CMK (cell line): ENCODE data around the gene NYAP2.

Experiments used
- DNase-seq: peaks from one replicate; pipeline ENCODE4 v3.0.0-alpha.2; 2010; ENCODE audit warnings: low read depth

Gene NYAP2

GRCh38 chr2:225429717-225430116, 30.2 kb downstream of the NYAP2 start:
- no peak for DNase-seq

- no peak for DNase-seq
Measured at GRCh38 chr2:225431105-225431863, 31.8 kb downstream of the NYAP2 start.

- DNase-seq, result no peak
Measured at GRCh38 chr2:225434014-225434413, 34.5 kb downstream of the NYAP2 start.

GRCh38 chr2:225437319-225437718, 37.8 kb downstream of the NYAP2 start:
- no peak for DNase-seq

- no peak for DNase-seq
Measured at GRCh38 chr2:225438248-225438647, 38.7 kb downstream of the NYAP2 start.

GRCh38 chr2:225452677-225453076, 53.2 kb downstream of the NYAP2 start:
- DNase-seq, result no peak

GRCh38 chr2:225454412-225454811, 54.9 kb downstream of the NYAP2 start:
- DNase-seq, result no peak

- DNase-seq, result peak; percentile 88
Measured at GRCh38 chr2:225456619-225457260, 57.2 kb downstream of the NYAP2 start.

GRCh38 chr2:225457482-225457881, 58.0 kb downstream of the NYAP2 start:
- no peak for DNase-seq

GRCh38 chr2:225458431-225459117, 59.1 kb downstream of the NYAP2 start:
- no peak for DNase-seq

GRCh38 chr2:225462417-225462816, 62.9 kb downstream of the NYAP2 start:
- no peak for DNase-seq

- no peak for DNase-seq
Measured at GRCh38 chr2:225462945-225463344, 63.4 kb downstream of the NYAP2 start.

- DNase-seq, result no peak
Measured at GRCh38 chr2:225463449-225463848, 63.9 kb downstream of the NYAP2 start.

- no peak for DNase-seq
Measured at GRCh38 chr2:225464346-225465025, 65.0 kb downstream of the NYAP2 start.

- no peak for DNase-seq
Measured at GRCh38 chr2:225465827-225466226, 66.3 kb downstream of the NYAP2 start.

- peak; percentile 83 for DNase-seq
Measured at GRCh38 chr2:225466891-225467604, 67.5 kb downstream of the NYAP2 start.

GRCh38 chr2:225468131-225468530, 68.6 kb downstream of the NYAP2 start:
- no peak for DNase-seq

- DNase-seq, result no peak
Measured at GRCh38 chr2:225471039-225471438, 71.5 kb downstream of the NYAP2 start.

GRCh38 chr2:225471482-225471881, 72.0 kb downstream of the NYAP2 start:
- DNase-seq, result peak; percentile 46

- no peak for DNase-seq
Measured at GRCh38 chr2:225472161-225472560, 72.7 kb downstream of the NYAP2 start.

- no peak for DNase-seq
Measured at GRCh38 chr2:225479386-225479785, 79.9 kb downstream of the NYAP2 start.

GRCh38 chr2:225484751-225485150, 85.2 kb downstream of the NYAP2 start:
- DNase-seq, result no peak
